Measurements from ENCODE around the gene DPM2. TPM values are rescaled to one million over a fixed set of nuclear protein-coding genes. Genes with fewer than 3 reads are reported as not detected.

Gene DPM2
- total and polyA plus RNA-seq, 2 of the 4 experiments (the other 2 are of a cell fraction): 10.8 to 60.6 TPM

DNA sequence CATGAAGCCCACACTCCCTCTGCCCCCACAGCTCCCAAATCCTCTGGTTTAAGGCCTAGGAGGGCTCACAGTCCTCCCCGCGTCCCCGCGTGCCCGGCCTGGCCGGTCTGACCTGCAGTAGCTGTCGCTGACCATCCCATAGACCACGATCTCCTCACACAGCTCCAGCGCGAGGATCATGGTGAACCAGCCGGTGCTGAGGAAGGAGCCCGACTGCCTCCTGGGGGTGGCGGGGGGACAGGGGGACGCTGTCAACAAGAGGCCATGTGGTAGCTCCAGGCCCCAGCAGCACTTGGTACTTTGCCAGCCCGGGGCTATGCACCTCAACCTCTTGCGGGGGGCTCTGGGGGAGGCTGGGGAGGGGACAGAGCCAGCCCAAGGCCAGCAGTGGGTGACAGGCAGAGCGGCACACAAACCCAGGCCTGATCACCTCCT is 27.8 kb downstream of the DPM2 start:
- TF ChIP-seq MAFK (IDR thresholded peaks at IDR 0.05; ENCODE audit: low read depth, low read length): no peak
- TF ChIP-seq, protein P1, sequence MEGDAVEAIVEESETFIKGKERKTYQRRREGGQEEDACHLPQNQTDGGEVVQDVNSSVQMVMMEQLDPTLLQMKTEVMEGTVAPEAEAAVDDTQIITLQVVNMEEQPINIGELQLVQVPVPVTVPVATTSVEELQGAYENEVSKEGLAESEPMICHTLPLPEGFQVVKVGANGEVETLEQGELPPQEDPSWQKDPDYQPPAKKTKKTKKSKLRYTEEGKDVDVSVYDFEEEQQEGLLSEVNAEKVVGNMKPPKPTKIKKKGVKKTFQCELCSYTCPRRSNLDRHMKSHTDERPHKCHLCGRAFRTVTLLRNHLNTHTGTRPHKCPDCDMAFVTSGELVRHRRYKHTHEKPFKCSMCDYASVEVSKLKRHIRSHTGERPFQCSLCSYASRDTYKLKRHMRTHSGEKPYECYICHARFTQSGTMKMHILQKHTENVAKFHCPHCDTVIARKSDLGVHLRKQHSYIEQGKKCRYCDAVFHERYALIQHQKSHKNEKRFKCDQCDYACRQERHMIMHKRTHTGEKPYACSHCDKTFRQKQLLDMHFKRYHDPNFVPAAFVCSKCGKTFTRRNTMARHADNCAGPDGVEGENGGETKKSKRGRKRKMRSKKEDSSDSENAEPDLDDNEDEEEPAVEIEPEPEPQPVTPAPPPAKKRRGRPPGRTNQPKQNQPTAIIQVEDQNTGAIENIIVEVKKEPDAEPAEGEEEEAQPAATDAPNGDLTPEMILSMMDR (conservative IDR thresholded peaks at IDR 0.05; ENCODE audit: low read depth, low read length): no peak
- no peak for TF ChIP-seq MXI1 (IDR thresholded peaks at IDR 0.05; ENCODE audit: borderline replicate concordance, low read depth, low read length)
- TF ChIP-seq MAZ (IDR thresholded peaks at IDR 0.05; ENCODE audit: borderline replicate concordance, low read depth, low read length): no peak
- no peak for TF ChIP-seq NFE2L2 (IDR thresholded peaks at IDR 0.05; ENCODE audit: low read depth, low read length)
- TF ChIP-seq ELK1 (IDR thresholded peaks at IDR 0.05; ENCODE audit: borderline replicate concordance, low read depth, low read length): no peak
- TF ChIP-seq RAD21 (IDR thresholded peaks at IDR 0.05; ENCODE audit: low read length): no peak
- TF ChIP-seq RFX5 (IDR thresholded peaks at IDR 0.05; ENCODE audit: low read depth, low read length): no peak
- no peak for TF ChIP-seq SMC3 (IDR thresholded peaks at IDR 0.05; ENCODE audit: low read depth, low read length)
- no peak for TF ChIP-seq USF2 (IDR thresholded peaks at IDR 0.05; ENCODE audit: low read depth, low read length)
- TF ChIP-seq CEBPB (IDR thresholded peaks at IDR 0.05; ENCODE audit: low read depth, low read length): no peak
- TF ChIP-seq POLR2A (IDR thresholded peaks at IDR 0.05; ENCODE audit: low read depth, low read length): no peak
- TF ChIP-seq FOS (IDR thresholded peaks at IDR 0.05; ENCODE audit: low read depth, low read length): no peak
- TF ChIP-seq RCOR1 (IDR thresholded peaks at IDR 0.05; ENCODE audit: insufficient replicate concordance, low read length): no peak
- no peak for TF ChIP-seq BHLHE40 (IDR thresholded peaks at IDR 0.05; ENCODE audit: low read depth, low read length)
- TF ChIP-seq CHD1 (IDR thresholded peaks at IDR 0.05; ENCODE audit: low read depth, low read length): no peak
- dilution Hi-C loops (cut with HindIII; ENCODE audit: low sequenced_read_pairs, unreplicated experiment): no loop called here
- Histone ChIP-seq H4K91ac (ENCODE audit: insufficient read depth, low read depth, low read length) (no peak overlapping the region), H3K4me3 (ENCODE audit: insufficient read depth, low read depth, low read length) (no peak overlapping the region), H2BK5ac (ENCODE audit: low read depth, low read length, poor library complexity, severe bottlenecking) (no peak overlapping the region), H3K4ac (ENCODE audit: low read depth, low read length) (no peak overlapping the region), H3K14ac (replicated peaks; ENCODE audit: low read depth, low read length) (no peak overlapping the region), H3K4me2 (ENCODE audit: low read depth, low read length) (no peak overlapping the region), H3K23ac (ENCODE audit: low read depth, low read length) (no peak overlapping the region), H2AFZ (replicated peaks; ENCODE audit: low read length, poor library complexity) (no peak overlapping the region), H3K9ac (ENCODE audit: low read depth, low read length) (no peak overlapping the region), H4K20me1 (ENCODE audit: insufficient read depth, low read length) (no peaks in the 10 kb centered on the region), H4K5ac (ENCODE audit: low read depth, low read length) (no peak overlapping the region), H3K27ac (ENCODE audit: insufficient read depth, low read length) (no peak overlapping the region), H3K4me1 (ENCODE audit: control insufficient read depth, insufficient read depth, low read length) (peaks cover 3% of the 10 kb centered on the region), H3K9me1 (ENCODE audit: insufficient read depth, low read length) (peaks cover 2% of the 10 kb centered on the region; the same call in 1 of the 2 replicates), H2AK5ac (ENCODE audit: low read depth, low read length) (no peak overlapping the region), H2BK20ac (ENCODE audit: low read depth, low read length) (no peak overlapping the region), H3K18ac (ENCODE audit: low read depth, low read length) (no peak overlapping the region), H2AK9ac (replicated peaks; ENCODE audit: low read depth, low read length, poor library complexity) (peak overlapping the region; percentile 5), H3K9me3 (ENCODE audit: control insufficient read depth, insufficient read depth, low read length) (no peaks in the 10 kb centered on the region), H2BK15ac (ENCODE audit: low read depth, low read length) (no peak overlapping the region), H3K27me3 (ENCODE audit: control insufficient read depth, insufficient read depth, low read length) (no peaks in the 10 kb centered on the region), H3K56ac (ENCODE audit: extremely low read depth, insufficient read depth, low read length) (no peak overlapping the region), H3K79me1 (ENCODE audit: low read depth in 1 of 2, low read length in 2 of 2) (peaks cover 0 to 8% of the 10 kb centered on the region in 2 experiments; a peak in 1 of 4 replicates), H3K36me3 (ENCODE audit: control insufficient read depth, insufficient read depth, low read length) (peaks cover 31% of the 10 kb centered on the region), H4K8ac (ENCODE audit: low read depth in 2 of 2, low read length in 2 of 2) (no peak overlapping the region), H2BK120ac (ENCODE audit: low read depth, low read length) (no peak overlapping the region)
- ChIA-PET POLR2A (ENCODE audit: unreplicated experiment) (no interaction called here), CTCF (interaction anchor here (0.6 kb wide), 1 partner anchor 111 kb away, joined by 3 read pairs; no protein-coding TSS in a partner anchor)
- in situ Hi-C loops (cut with MboI; ENCODE audit: low sequenced_read_pairs): no loop called here
- ATAC-seq (ENCODE audit: low read depth): no peak
- no peak for DNase-seq
- no CpG with 5 or more reads among the region's 17 CpGs for WGBS, 2 experiments (ENCODE audit: extremely low coverage in 2 of 2, insufficient read length in 1 of 2)
- intact Hi-C loops (cut with micrococcal nuclease): loop anchor here (10.0 kb wide), 1 partner anchor 295 kb away; the partner anchor contains the start of gene STXBP1
- no TSS peak for BruUV-seq (replicated peaks)

Data from IMR-90 (cell line).